SK-N-SH (cell line): ENCODE data around the gene EFHC1. TPM values are rescaled to one million over a fixed set of nuclear protein-coding genes. Genes with fewer than 3 reads are reported as not detected.
A peak's percentile ranks its signal among the peaks of the same experiment; 100 is the strongest.

ENCODE experiments used
- CTCF ChIA-PET: fragments of 300-600, 350-600 bp; formaldehyde crosslinking; extraction: SDS; loops from one replicate; lab custom pipeline; 2021; lab: Yijun Ruan, JAX
- POLR2A ChIA-PET: fragments of 350-600 bp; sonication (Branson Sonifier 250); formaldehyde crosslinking; extraction: SDS; loops from one replicate; lab custom pipeline; 2020; ENCODE audit warnings: antibody characterized with exemption, inconsistent platforms; lab: Yijun Ruan, JAX
- DNase-seq: peaks from one replicate; pipeline ENCODE4 v3.0.0; 2012
- H2AFZ ChIP-seq: fragments of 200-600 bp; sonication (generic); 2 replicates; pipeline ENCODE4 v1.8.1; 2016; ENCODE audit warnings: antibody characterized with exemption, mild to moderate bottlenecking, low read depth
- H3F3A ChIP-seq: fragments of 200-600 bp; sonication (generic); replicated peaks from 2 replicates; pipeline ENCODE3; 2016; ENCODE audit warnings: antibody characterized with exemption, mild to moderate bottlenecking; ENCODE audit not compliant: insufficient read depth
- H3K27ac ChIP-seq, 2 experiments: fragments of 200-500 bp in 1 of 2; fragments of 200-600 bp in 1 of 2; sonication (Bioruptor generic) in 1 of 2; sonication (generic), shearing (Covaris generic) in 1 of 2; 2 replicates each; pipeline versions ENCODE4 v1.5.1 to v1.6.1; 2014 to 2016; ENCODE audit warnings: low read depth in 2 of 2, inconsistent platforms in 1 of 2, low read length in 1 of 2, mild to moderate bottlenecking in 1 of 2, mixed read lengths in 1 of 2
- H3K27me3 ChIP-seq: fragments of 200-600 bp; sonication (generic), shearing (Covaris generic); 2 replicates; pipeline ENCODE4 v1.6.1; 2016; ENCODE audit warnings: mixed run types; ENCODE audit not compliant: insufficient read depth
- H3K36me3 ChIP-seq, 2 experiments: fragments of 200-500 bp in 1 of 2; fragments of 200-600 bp in 1 of 2; sonication (Bioruptor generic) in 1 of 2; sonication (generic) in 1 of 2; replicated peaks in 1 of 2; 2 replicates each; pipeline versions ENCODE3 to v1.5.1; 2014 to 2016; ENCODE audit warnings: low read length in 1 of 2, mild to moderate bottlenecking in 1 of 2; ENCODE audit not compliant: insufficient read depth in 2 of 2, control insufficient read depth in 1 of 2
- H3K4me1 ChIP-seq, 2 experiments: fragments of 200-500 bp in 1 of 2; fragments of 200-600 bp in 1 of 2; sonication (Bioruptor generic) in 1 of 2; sonication (generic), shearing (Covaris generic) in 1 of 2; 2 replicates each; pipeline versions ENCODE4 v1.5.1 to v1.6.1; 2014 to 2016; ENCODE audit warnings: low read depth in 1 of 2, low read length in 1 of 2, mixed run types in 1 of 2; ENCODE audit not compliant: insufficient read depth in 2 of 2, control insufficient read depth in 1 of 2
- H3K4me2 ChIP-seq: fragments of 200-600 bp; sonication (generic), shearing (Covaris generic); 2 replicates; pipeline ENCODE4 v1.6.1; 2017; ENCODE audit warnings: mixed run types
- H3K4me3 ChIP-seq, 2 experiments: fragments of 200-500 bp in 1 of 2; fragments of 200-600 bp in 1 of 2; sonication (Bioruptor generic) in 1 of 2; sonication (generic), shearing (Covaris generic) in 1 of 2; 2 replicates each; pipeline versions ENCODE4 v1.5.1 to v1.8.1; 2014 to 2016; ENCODE audit warnings: low read depth in 2 of 2, inconsistent platforms in 1 of 2, low read length in 1 of 2, mild to moderate bottlenecking in 1 of 2, mixed read lengths in 1 of 2, moderate library complexity in 1 of 2
- H3K79me2 ChIP-seq: fragments of 200-600 bp; sonication (generic); 2 replicates; pipeline ENCODE4 v1.8.1; 2017; ENCODE audit warnings: mild to moderate bottlenecking; ENCODE audit not compliant: insufficient read depth
- H3K9ac ChIP-seq: fragments of 200-600 bp; sonication (generic); 2 replicates; pipeline ENCODE4 v1.6.1; 2017; ENCODE audit warnings: mixed run types
- H3K9me2 ChIP-seq: fragments of 200-600 bp; sonication (generic); 2 replicates; pipeline ENCODE4 v1.6.1; 2017; ENCODE audit warnings: mixed run types
- H3K9me3 ChIP-seq: fragments of 200-600 bp; sonication (generic); 2 replicates; pipeline ENCODE4 v1.6.1; 2017; ENCODE audit warnings: mixed run types, mild to moderate bottlenecking, moderate library complexity
- H4K20me1 ChIP-seq: fragments of 200-600 bp; sonication (generic); 2 replicates; pipeline ENCODE4 v1.6.1; 2017; ENCODE audit warnings: mild to moderate bottlenecking, mixed run types; ENCODE audit not compliant: insufficient read depth
- EP300 ChIP-seq, 2 experiments: IDR thresholded peaks; 2 replicates each; pipeline versions ENCODE4 v1.4.0 to v1.6.1; 2012; ENCODE audit warnings: borderline replicate concordance in 1 of 2, low read depth in 1 of 2, low read length in 1 of 2
- GATA2 ChIP-seq: sonication (generic); formaldehyde crosslinking; IDR thresholded peaks from 2 replicates; pipeline ENCODE4 v1.5.0; 2020; ENCODE audit warnings: mild to moderate bottlenecking, missing genetic modification reagents
- JUND ChIP-seq: IDR thresholded peaks from 2 replicates; pipeline ENCODE4 v1.4.0; 2012
- MAX ChIP-seq: IDR thresholded peaks from 2 replicates; pipeline ENCODE4 v1.4.0; 2012; ENCODE audit warnings: low read depth
- NFIC ChIP-seq: IDR thresholded peaks from 2 replicates; pipeline ENCODE4 v1.4.0; 2012; ENCODE audit warnings: borderline replicate concordance
- PBX3 ChIP-seq: IDR thresholded peaks from 2 replicates; pipeline ENCODE4; 2012
- RAD21 ChIP-seq: IDR thresholded peaks from 2 replicates; pipeline ENCODE4 v1.6.1; 2012; ENCODE audit warnings: mild to moderate bottlenecking, low read length
- SIN3A ChIP-seq: IDR thresholded peaks from 2 replicates; pipeline ENCODE4 v1.6.1; 2012; ENCODE audit warnings: low read depth, mild to moderate bottlenecking, low read length, moderate library complexity, borderline replicate concordance
- TCF12 ChIP-seq: IDR thresholded peaks from 2 replicates; pipeline ENCODE4 v1.4.0; 2012
- WGBS: methylation state at CpG from one replicate; pipeline ENCODE4 v1.1.6; 2017; ENCODE audit warnings: low lambda C conversion rate; 5-methylcytosine and 5-hydroxymethylcytosine counted together
- polyA plus RNA-seq, 3 experiments: library from polyadenylated mRNA; depleted of rRNA; stranded (reverse); fragments of >200 nt; gene quantifications; 2 replicates each; pipeline ENCODE4 v1.2.3, GENCODE V29; 2012
- TF ChIP-seq, protein P1 (sequence below): IDR thresholded peaks from 2 replicates; pipeline ENCODE4 v1.6.1; 2012; ENCODE audit warnings: mild to moderate bottlenecking, low read depth, low read length, moderate library complexity

EFHC1 gene
- polyA plus RNA-seq, 1 of the 3 experiments (the other 2 are of a cell fraction) = 39.4 TPM

GRCh38 chr6:52522655-52523054 is 102.5 kb downstream of the EFHC1 start (continued):
- TF ChIP-seq SIN3A = no peak

- CTCF ChIA-PET = interaction anchor here (0.5 to 2.5 kb wide), 6 partner anchors 35 to 1705 kb away, joined by 3 to 12 read pairs (median 4); partner anchors contain the start of gene TRAM2
- POLR2A ChIA-PET = interaction anchor here (1.0 kb wide), 1 partner anchor 104 kb away, joined by 3 read pairs; no protein-coding TSS in a partner anchor
- Histone ChIP-seq H2AFZ (no peak overlapping the region), H4K20me1 (no peaks in the 10 kb centered on the region), H3K9me2 (no peaks in the 10 kb centered on the region), H3K79me2 (peaks cover 82% of the 10 kb centered on the region), H3K36me3 (peaks cover 11 to 12% of the 10 kb centered on the region in 2 experiments), H3K9me3 (no peaks in the 10 kb centered on the region), H3K27ac (peak overlapping the region; percentile 68 to 76), H3K27me3 (no peaks in the 10 kb centered on the region), H3K9ac (no peak overlapping the region), H3K4me2 (peak overlapping the region; percentile 35; the same call in 1 of the 2 replicates), H3K4me1 (peaks cover 30 to 36% of the 10 kb centered on the region in 2 experiments), H3F3A (peaks cover 27% of the 10 kb centered on the region), H3K4me3 (no peak overlapping the region)
- 49% methylated on average over 6 of the region's 6 CpGs for WGBS
- TF ChIP-seq, protein P1, sequence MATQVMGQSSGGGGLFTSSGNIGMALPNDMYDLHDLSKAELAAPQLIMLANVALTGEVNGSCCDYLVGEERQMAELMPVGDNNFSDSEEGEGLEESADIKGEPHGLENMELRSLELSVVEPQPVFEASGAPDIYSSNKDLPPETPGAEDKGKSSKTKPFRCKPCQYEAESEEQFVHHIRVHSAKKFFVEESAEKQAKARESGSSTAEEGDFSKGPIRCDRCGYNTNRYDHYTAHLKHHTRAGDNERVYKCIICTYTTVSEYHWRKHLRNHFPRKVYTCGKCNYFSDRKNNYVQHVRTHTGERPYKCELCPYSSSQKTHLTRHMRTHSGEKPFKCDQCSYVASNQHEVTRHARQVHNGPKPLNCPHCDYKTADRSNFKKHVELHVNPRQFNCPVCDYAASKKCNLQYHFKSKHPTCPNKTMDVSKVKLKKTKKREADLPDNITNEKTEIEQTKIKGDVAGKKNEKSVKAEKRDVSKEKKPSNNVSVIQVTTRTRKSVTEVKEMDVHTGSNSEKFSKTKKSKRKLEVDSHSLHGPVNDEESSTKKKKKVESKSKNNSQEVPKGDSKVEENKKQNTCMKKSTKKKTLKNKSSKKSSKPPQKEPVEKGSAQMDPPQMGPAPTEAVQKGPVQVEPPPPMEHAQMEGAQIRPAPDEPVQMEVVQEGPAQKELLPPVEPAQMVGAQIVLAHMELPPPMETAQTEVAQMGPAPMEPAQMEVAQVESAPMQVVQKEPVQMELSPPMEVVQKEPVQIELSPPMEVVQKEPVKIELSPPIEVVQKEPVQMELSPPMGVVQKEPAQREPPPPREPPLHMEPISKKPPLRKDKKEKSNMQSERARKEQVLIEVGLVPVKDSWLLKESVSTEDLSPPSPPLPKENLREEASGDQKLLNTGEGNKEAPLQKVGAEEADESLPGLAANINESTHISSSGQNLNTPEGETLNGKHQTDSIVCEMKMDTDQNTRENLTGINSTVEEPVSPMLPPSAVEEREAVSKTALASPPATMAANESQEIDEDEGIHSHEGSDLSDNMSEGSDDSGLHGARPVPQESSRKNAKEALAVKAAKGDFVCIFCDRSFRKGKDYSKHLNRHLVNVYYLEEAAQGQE = no peak
- TF ChIP-seq NFIC = peak; percentile 79
- no peak for TF ChIP-seq RAD21
- peak in 1 of 2 experiments; percentile 28; a peak in 1 of 4 replicates for TF ChIP-seq EP300 (IDR thresholded peaks at IDR 0.05; ENCODE audit: borderline replicate concordance in 1 of 2, low read depth in 1 of 2, low read length in 1 of 2)
- no peak for TF ChIP-seq MAX
- peak; percentile 67 for TF ChIP-seq GATA2 (CRISPR knock-in tag)
- TF ChIP-seq TCF12 = peak; percentile 47
- no peak for DNase-seq
Measured at GRCh38 chr6:52523378-52524142, 103.4 kb downstream of the EFHC1 start.

GRCh38 chr6:52524918-52525317 is 104.8 kb downstream of the EFHC1 start:
- H3K9ac ChIP-seq = no peak overlapping the region
- TF ChIP-seq JUND (no peak), PBX3 (no peak)
- H3K9me2 ChIP-seq = no peaks in the 10 kb centered on the region
- H3K79me2 ChIP-seq = peaks cover 82% of the 10 kb centered on the region
- POLR2A ChIA-PET = no interaction called here
- H3F3A ChIP-seq = peaks cover 24% of the 10 kb centered on the region
- H2AFZ ChIP-seq = no peak overlapping the region
- H3K4me1 ChIP-seq = peaks cover 27 to 31% of the 10 kb centered on the region in 2 experiments
- CTCF ChIA-PET = interaction anchor here (1.9 kb wide), 1 partner anchor 73 kb away, joined by 6 read pairs; no protein-coding TSS in a partner anchor
- H3K27ac ChIP-seq = no peak overlapping the region
- H3K4me3 ChIP-seq = no peak overlapping the region
- H3K36me3 ChIP-seq = peaks cover 5 to 7% of the 10 kb centered on the region in 2 experiments
- H3K4me2 ChIP-seq = no peak overlapping the region
- H3K9me3 ChIP-seq = no peaks in the 10 kb centered on the region
- no peaks in the 10 kb centered on the region for H3K27me3 ChIP-seq
- no peaks in the 10 kb centered on the region for H4K20me1 ChIP-seq
- 97% methylated on average over 4 of the region's 4 CpGs for WGBS
- no peak for DNase-seq
